GM18907 (cell line): ENCODE measurements around the gene ZNF287.
"Not testable (repeated sequence)": the region's sequence is repeated elsewhere in the genome, so short reads cannot be mapped to it uniquely, and the experiment has no call there.

Experiments
- ATAC-seq: cut with Tn5 transposase; IDR thresholded peaks from one replicate; pipeline ENCODE4 v1.9.1; 2021; ENCODE audit warnings: mild to moderate bottlenecking, moderate library complexity; ENCODE audit not compliant: unreplicated experiment

The ZNF287 gene

DNA sequence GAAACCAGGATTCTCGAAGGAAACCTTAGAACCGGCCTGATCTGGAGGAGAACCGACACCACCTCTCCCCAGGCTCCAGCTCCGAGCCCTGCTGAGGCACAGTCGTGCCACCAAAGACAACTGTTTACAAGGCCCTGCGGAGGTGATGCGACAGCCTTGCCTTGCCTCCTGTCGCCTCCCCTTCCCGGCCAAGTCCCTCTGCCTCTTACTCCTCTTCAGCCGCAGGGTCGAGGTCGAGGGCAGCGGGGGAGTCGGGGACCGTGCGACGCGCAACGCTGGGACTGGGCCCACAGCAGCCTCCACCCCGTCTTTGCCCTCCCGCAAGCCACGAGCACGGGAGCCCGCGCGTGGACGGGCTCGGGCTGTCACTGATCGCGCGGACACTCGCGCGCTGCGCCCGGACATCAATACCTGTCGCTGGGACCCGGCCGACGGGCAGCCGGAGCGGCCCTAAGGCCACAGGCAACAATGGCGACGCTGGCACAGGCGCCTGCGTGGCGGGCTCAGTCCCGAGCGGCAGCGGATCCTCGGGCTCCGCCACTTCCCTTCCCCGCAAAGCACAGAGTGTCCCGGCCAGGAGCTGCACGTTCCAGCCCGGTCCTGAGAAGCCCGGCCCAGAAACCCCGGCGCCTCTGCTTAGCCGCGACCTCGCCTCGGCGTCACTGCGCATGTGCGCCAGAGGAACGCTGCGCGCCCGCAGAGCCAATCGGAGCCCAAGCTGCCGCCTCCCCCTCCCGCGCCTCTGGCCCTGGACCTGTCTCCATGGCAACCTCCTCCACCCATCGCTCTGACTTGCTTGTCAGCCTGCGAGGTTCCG, at the start of gene ZNF287:
ZNF287 (minus strand) TSS at position 664 of the 817 bp plus-strand sequence. CDS start 1,473 bp downstream, outside the sequence.
- peak; percentile 95 for ATAC-seq

GRCh38 chr17:16617481-16618060, 48.6 kb upstream of the ZNF287 start:
- ATAC-seq: no peak

- ATAC-seq: no peak
Observed at GRCh38 chr17:16599537-16599936, 30.5 kb upstream of the ZNF287 start.

DNA sequence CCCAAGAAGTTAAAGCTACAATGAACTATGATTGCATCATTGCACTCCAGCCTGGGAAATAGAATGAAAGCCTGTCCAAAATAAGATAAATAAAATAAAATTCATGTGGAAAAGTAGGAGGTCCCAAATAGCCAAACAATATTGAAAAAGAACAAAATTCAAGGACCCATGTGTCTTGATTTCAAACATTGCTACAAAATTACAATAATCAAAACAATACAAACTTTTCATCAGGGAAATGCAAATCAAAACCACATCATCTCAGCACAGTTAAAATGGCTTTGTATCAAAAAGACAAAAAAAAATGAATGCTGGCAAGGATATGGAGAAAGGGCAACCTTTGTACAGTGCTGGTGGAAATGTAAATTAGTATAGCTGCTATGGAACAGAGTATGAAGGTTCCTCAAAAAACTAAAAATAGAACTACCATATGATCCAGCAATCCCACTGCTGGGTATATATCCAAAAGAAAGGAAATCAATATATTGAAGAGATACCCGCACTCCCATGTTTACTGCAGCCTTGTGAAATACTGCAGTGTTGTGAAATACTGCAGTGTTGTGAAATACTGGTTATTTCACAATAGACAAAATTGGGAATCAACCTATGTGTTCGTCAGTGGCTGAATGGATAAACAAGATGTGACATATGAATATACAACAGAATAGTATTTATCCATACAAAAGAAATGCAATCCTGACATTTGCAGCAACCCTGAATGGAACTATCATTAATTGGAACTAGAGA, 24.5 kb upstream of the ZNF287 start:
- ATAC-seq: no peak

- ATAC-seq: peak; percentile 90
Observed at GRCh38 chr17:16589097-16589969, 20.3 kb upstream of the ZNF287 start.

DNA sequence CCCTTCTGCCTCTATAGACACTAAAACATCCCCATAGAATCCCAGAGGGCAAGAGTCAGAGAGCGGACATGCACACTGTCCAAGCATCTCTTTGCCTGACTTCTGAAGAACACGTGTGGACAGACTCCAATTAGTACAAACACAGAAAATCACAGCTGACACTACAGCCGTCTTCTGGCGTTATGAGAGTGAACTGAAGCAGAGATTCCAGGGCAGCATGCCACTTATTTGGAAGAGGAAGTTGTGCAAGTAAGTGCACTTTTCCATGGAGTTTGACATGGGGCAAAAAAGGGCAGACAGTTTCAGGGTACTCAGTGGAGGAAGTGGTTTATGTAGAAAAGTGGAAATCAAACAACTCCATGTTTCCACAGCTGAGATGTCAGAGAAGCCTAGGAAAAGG, 16.8 kb upstream of the ZNF287 start:
- ATAC-seq: no peak

GRCh38 chr17:16584273-16584995, 15.4 kb upstream of the ZNF287 start:
- no peak for ATAC-seq

GRCh38 chr17:16583781-16584180, 14.8 kb upstream of the ZNF287 start:
- no peak for ATAC-seq

DNA sequence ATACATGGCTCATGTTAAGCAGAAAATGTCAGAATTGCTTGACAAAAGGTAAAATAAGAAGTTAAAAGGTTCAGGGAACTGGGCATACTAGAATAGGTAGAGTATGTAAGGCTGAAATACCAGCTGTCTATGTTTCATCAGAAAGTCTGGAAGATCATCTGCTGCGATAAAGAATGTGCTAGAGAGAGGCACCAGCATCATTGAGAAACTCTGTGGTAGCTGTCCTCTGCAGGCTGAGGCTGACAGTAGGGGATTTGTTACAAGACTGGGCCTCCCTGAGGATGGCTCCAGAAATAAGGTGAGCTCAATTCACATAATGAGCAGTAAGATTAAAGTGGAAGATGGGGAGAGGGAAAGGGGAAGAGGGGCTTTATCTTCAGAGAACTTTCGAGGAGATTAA, 4.5 kb upstream of the ZNF287 start:
- ATAC-seq: no peak

DNA sequence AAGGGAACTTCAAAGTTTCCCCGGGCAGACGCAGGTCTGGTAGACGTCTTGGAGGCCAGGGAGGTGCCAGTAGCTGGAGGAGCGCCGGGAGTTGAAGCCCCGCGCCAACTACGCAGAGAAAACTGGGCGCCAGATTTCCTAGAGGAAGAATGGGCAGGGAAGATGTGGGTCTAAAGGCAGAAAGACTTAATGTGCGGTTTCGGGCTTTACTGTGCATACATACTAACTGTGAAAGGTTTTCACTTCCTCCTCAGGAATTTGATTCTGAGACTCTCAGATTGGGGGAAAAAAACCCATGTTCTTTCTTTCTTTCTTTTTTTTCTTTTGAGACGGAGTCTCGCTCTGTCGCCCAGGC, 331 bp upstream of the ZNF287 start:
- no peak for ATAC-seq

DNA sequence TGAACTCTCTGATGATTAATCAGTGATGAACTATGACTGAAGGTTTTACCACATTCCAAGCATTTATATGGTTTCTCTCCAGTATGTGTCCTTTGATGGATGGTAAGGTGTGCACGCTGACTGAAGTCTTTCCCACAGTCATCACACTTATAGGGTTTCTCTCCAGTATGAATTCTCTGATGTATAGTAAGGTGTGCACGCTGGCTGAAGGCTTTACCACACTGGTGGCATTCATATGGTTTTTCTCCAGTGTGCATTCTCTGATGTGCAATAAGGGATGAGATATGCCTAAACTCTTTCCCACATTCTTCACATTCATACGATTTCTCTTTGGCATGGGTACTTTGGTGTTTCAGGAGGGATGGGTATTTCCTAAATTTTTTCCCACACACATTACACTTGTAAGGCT, 16.4 kb downstream of the ZNF287 start:
- no peak for ATAC-seq

- ATAC-seq: no peak
Observed at GRCh38 chr17:16551878-16552636, 16.9 kb downstream of the ZNF287 start.

- no peak for ATAC-seq
Observed at GRCh38 chr17:16537130-16537458, 31.9 kb downstream of the ZNF287 start.

DNA sequence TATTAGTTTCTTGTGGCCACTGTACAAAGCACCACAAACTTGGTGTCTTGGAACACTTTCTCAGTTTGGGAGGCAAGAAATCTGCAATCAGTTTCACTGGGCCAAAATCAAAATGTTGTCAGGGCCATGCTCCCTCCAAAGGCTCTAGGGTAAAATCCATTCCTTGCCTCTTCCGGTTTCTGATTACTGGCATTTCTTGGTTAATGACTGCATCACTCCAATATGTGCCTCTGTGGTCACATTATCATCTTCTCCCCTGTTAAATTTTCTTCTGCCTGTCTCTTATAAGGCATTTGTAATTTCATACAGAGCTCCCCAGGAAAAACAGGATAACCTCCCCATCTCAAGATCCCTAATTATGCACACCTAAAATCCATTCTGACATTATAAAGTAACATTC, 34.8 kb downstream of the ZNF287 start:
- ATAC-seq: no peak

DNA sequence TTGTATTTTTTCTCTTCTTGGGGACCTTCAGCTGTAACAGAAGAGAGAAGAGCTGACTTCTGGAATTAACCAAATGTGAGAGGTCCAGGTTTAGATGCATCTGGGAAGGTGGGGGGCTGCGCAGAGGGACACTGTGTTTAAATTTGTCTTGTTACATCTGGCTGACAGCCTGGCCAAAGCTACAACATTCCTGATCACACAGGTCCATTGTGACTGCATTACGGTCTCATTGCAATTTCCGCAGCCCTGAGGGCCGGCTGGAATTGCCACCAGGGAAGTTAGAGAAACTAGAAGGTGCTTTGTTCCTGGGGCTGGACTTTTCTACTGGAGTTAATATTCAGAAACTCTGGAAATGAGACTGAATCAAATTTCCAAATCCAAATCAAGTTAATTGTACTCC, 39.1 kb downstream of the ZNF287 start:
- ATAC-seq: no peak

DNA sequence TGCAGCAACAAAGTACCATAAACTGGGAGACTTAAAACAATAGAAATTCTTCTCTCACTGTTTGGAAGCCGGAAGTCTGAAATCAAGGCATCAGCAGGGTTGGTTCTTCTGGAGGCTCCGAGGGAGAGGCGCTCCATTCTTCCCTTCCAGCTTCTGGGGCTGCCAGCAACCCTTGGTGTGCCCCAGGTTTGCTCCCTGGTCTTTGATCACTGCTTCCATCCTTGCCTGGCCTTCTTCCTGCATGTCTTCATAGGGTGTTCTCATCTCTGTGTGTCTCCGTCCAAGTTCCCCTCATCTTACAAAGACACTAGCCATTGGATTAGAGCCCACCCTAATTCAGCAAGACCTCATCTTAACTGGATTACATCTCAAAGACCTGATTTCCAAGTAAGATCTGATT, 41.7 kb downstream of the ZNF287 start:
- ATAC-seq: no peak

DNA sequence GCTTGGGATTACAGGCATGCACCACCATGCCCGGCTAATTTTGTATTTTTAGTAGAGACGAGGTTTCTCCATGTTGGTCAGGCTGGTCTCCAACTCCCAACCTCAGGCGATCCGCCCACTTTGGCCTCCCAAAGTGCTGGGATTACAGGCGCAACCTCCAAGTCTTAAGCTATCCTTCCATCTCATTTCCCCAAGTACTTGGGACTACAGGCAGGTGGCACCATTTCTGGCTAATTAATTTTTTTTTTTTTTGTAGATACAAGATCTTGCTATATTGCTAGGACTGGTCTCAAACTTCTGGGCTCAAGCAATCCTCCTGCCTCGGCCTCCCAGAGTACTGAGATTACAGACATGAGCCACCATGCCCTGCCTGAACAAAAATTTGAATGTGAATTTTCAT, 43.4 kb downstream of the ZNF287 start:
- ATAC-seq: not testable (repeated sequence)

DNA sequence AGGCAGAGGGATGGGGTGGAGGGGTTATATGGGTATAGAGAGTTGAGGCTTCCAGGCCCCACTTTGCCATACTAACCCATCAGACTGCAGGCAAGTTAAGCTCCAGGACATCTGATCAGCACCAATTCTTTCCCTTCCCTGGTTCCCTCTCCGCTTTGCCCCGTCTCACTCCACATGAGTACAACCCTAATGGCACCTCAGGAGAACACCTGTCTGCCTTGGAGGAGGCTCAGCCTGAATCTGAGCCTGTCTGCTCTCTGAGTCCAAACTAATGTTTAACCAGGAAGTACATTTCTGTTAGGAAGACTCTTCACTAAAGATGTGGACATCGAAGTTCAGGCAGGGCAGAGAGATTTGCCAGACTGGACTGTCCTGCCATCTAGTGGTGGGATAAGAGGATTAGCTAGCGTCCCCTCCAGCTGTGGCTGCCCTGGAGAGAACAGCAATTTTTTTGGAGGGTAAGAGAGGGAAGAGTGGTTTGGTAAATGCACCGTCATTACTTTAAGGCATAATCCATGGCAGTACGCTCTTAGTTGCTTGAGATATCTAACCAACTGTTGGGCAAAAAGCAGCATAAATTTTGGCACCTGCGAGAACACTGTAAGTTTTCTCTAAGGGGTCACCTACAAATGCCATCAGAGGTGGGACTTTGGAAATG, 47.8 kb downstream of the ZNF287 start:
- ATAC-seq: peak; percentile 82

GRCh38 chr17:16519021-16519420, 50.0 kb downstream of the ZNF287 start:
- no peak for ATAC-seq
